ENCODE results near the gene DDB1. TPM values are rescaled to one million over a fixed set of nuclear protein-coding genes. Genes with fewer than 3 reads are reported as not detected.

The DDB1 gene
- total and polyA plus RNA-seq, 4 donors: 44.2 to 148 (median 107) TPM

GRCh38 chr11:61333550-61334433 lies 887 bp upstream of the DDB1 start:
- ATAC-seq (ENCODE audit: low FRiP score) (no peak), DNase-seq (peak in 1 of 2 donors; percentile 73)
- Histone ChIP-seq H3K4me3 (ENCODE audit: low read length in 2 of 2) (peak overlapping the region; percentile 52 to 72), H3K9me3 (ENCODE audit: control insufficient read depth, low read length) (no peaks in the 10 kb centered on the region), H3K36me3 (ENCODE audit: control insufficient read depth in 1 of 2, insufficient read depth in 2 of 2, low read length in 1 of 2) (no peaks in the 10 kb centered on the region), H3K27ac (ENCODE audit: low read depth in 1 of 2, low read length in 2 of 2) (peak overlapping the region in 1 of 2 donors; percentile 66), H3K27me3 (ENCODE audit: control insufficient read depth in 1 of 2, insufficient read depth in 2 of 2, low read length in 1 of 2) (no peaks in the 10 kb centered on the region), H3K4me1 (ENCODE audit: control insufficient read depth in 1 of 2, insufficient read depth in 2 of 2, low read length in 2 of 2) (peaks cover 0 to 4% of the 10 kb centered on the region in 2 donors)
- WGBS, 2 donors: 28 to 29% methylated on average over 19 of the region's 19 CpGs
- intact Hi-C loops (cut with DNase I): no loop called here

DNA sequence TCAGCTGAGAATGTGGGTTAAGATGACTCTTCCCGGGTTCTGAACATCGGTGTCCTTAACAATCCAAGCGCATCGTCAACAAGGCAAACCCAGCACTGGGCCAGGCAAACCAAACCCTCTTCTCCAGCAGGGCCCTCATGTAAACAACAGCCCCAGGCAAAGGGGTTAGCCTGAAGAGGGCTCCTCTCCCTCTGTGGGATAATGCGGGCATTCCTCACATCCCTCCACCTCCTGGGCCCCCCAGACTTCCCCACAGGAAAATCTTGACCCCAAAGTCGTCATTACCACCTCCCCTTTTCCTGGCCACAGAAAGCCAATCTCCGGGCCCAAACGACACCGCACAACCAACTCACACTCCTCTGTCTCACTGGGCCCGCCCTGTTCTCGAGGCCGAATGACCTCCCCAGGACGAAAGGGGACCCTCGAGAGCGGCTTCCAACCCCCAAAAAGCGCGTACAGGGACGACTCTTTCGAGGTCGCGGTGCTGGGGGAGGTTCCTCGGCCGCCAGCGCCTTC lies 566 bp downstream of the DDB1 start:
- 1% methylated on average over 24 of the region's 24 CpGs for WGBS, 2 donors
- ATAC-seq (ENCODE audit: low FRiP score) (no peak), DNase-seq (no peak)
- no peaks in the 10 kb centered on the region for H3K36me3 ChIP-seq (ENCODE audit: control insufficient read depth in 1 of 2, insufficient read depth in 2 of 2, low read length in 1 of 2)
- peak overlapping the region; percentile 72 to 85 for H3K4me3 ChIP-seq (ENCODE audit: low read length in 2 of 2)
- peaks cover 0 to 4% of the 10 kb centered on the region in 2 donors for H3K4me1 ChIP-seq (ENCODE audit: control insufficient read depth in 1 of 2, insufficient read depth in 2 of 2, low read length in 2 of 2)
- intact Hi-C loops (cut with DNase I): no loop called here
- peak overlapping the region in 1 of 2 donors; percentile 64 for H3K27ac ChIP-seq (ENCODE audit: low read depth in 1 of 2, low read length in 2 of 2)
- H3K9me3 ChIP-seq (ENCODE audit: control insufficient read depth, low read length): no peaks in the 10 kb centered on the region
- H3K27me3 ChIP-seq (ENCODE audit: control insufficient read depth in 1 of 2, insufficient read depth in 2 of 2, low read length in 1 of 2): no peaks in the 10 kb centered on the region

DNA sequence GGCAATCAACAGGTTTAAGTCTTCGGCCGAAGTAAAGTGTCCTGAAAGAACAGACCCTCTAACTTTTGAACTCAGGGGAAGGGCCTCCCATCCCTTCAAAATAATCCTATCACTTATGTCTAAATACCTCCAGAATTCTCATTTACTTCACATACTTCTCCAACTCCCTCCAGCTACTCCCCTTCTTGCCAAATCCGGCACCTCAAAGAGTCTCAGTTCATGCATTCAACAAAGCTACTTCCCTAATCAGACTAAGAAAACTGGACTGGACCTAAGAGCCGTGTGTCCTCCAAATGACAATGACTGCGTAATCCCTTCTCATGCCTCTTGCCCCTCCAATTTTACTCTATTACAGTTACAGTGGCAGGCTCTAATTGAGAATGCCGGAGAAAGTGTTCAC lies 1.3 kb downstream of the DDB1 start:
- H3K27me3 ChIP-seq (ENCODE audit: control insufficient read depth in 1 of 2, insufficient read depth in 2 of 2, low read length in 1 of 2): no peaks in the 10 kb centered on the region
- peak overlapping the region in 1 of 2 donors; percentile 72 for H3K4me3 ChIP-seq (ENCODE audit: low read length in 2 of 2)
- H3K36me3 ChIP-seq (ENCODE audit: control insufficient read depth in 1 of 2, insufficient read depth in 2 of 2, low read length in 1 of 2): no peaks in the 10 kb centered on the region
- no peaks in the 10 kb centered on the region for H3K9me3 ChIP-seq (ENCODE audit: control insufficient read depth, low read length)
- H3K27ac ChIP-seq (ENCODE audit: low read depth in 1 of 2, low read length in 2 of 2): no peak overlapping the region
- ATAC-seq (ENCODE audit: low FRiP score) (no peak), DNase-seq (no peak)
- WGBS, 2 donors: 59 to 69% methylated on average over 6 of the region's 6 CpGs
- H3K4me1 ChIP-seq (ENCODE audit: control insufficient read depth in 1 of 2, insufficient read depth in 2 of 2, low read length in 2 of 2): peaks cover 0 to 4% of the 10 kb centered on the region in 2 donors
- intact Hi-C loops (cut with DNase I): no loop called here

- H3K27ac ChIP-seq (ENCODE audit: low read depth in 1 of 2, low read length in 2 of 2): no peak overlapping the region
- peaks cover 0 to 4% of the 10 kb centered on the region in 2 donors for H3K36me3 ChIP-seq (ENCODE audit: control insufficient read depth in 1 of 2, insufficient read depth in 2 of 2, low read length in 1 of 2)
- ATAC-seq (ENCODE audit: low FRiP score) (no peak), DNase-seq (no peak)
- intact Hi-C loops (cut with DNase I): no loop called here
- H3K9me3 ChIP-seq (ENCODE audit: control insufficient read depth, low read length): no peaks in the 10 kb centered on the region
- H3K27me3 ChIP-seq (ENCODE audit: control insufficient read depth in 1 of 2, insufficient read depth in 2 of 2, low read length in 1 of 2): no peaks in the 10 kb centered on the region
- H3K4me3 ChIP-seq (ENCODE audit: low read length in 2 of 2): no peak overlapping the region
- H3K4me1 ChIP-seq (ENCODE audit: control insufficient read depth in 1 of 2, insufficient read depth in 2 of 2, low read length in 2 of 2): peaks cover 0 to 4% of the 10 kb centered on the region in 2 donors
- 91 to 93% methylated on average over 4 of the region's 4 CpGs for WGBS, 2 donors
These were observed 3.0 kb downstream of the DDB1 start for GRCh38 chr11:61329871-61330270.

- Histone ChIP-seq H3K36me3 (ENCODE audit: control insufficient read depth in 1 of 2, insufficient read depth in 2 of 2, low read length in 1 of 2) (peaks cover 2 to 4% of the 10 kb centered on the region in 2 donors), H3K4me1 (ENCODE audit: control insufficient read depth in 1 of 2, insufficient read depth in 2 of 2, low read length in 2 of 2) (peaks cover 0 to 4% of the 10 kb centered on the region in 2 donors)
- WGBS, 2 donors: 81 to 84% methylated on average over 9 of the region's 9 CpGs
These were observed 4.6 kb downstream of the DDB1 start for GRCh38 chr11:61328351-61328750.

GRCh38 chr11:61327669-61328071 lies 5.2 kb downstream of the DDB1 start:
- DNase-seq: no peak
- H3K36me3 ChIP-seq (ENCODE audit: control insufficient read depth in 1 of 2, insufficient read depth in 2 of 2, low read length in 1 of 2): peaks cover 5 to 8% of the 10 kb centered on the region in 2 donors
- peaks cover 0 to 2% of the 10 kb centered on the region in 2 donors for H3K27me3 ChIP-seq (ENCODE audit: control insufficient read depth in 1 of 2, insufficient read depth in 2 of 2, low read length in 1 of 2)
- peaks cover 0 to 4% of the 10 kb centered on the region in 2 donors for H3K4me1 ChIP-seq (ENCODE audit: control insufficient read depth in 1 of 2, insufficient read depth in 2 of 2, low read length in 2 of 2)
- H3K27ac ChIP-seq (ENCODE audit: low read depth in 1 of 2, low read length in 2 of 2): no peak overlapping the region
- no peak overlapping the region for H3K4me3 ChIP-seq (ENCODE audit: low read length in 2 of 2)
- H3K9me3 ChIP-seq (ENCODE audit: control insufficient read depth, low read length): no peaks in the 10 kb centered on the region
- no peak for ATAC-seq (ENCODE audit: low FRiP score)
- intact Hi-C loops (cut with DNase I): no loop called here

More at GRCh38 chr11:61328351-61328750, 4.6 kb downstream of the DDB1 start:
- intact Hi-C loops (cut with DNase I): no loop called here
- ATAC-seq (ENCODE audit: low FRiP score) (no peak), DNase-seq (peak in 1 of 2 donors; percentile 41)
- no peak overlapping the region for H3K4me3 ChIP-seq (ENCODE audit: low read length in 2 of 2)
- H3K27ac ChIP-seq (ENCODE audit: low read depth in 1 of 2, low read length in 2 of 2): no peak overlapping the region
- H3K27me3 ChIP-seq (ENCODE audit: control insufficient read depth in 1 of 2, insufficient read depth in 2 of 2, low read length in 1 of 2): no peaks in the 10 kb centered on the region
- no peaks in the 10 kb centered on the region for H3K9me3 ChIP-seq (ENCODE audit: control insufficient read depth, low read length)

GRCh38 chr11:61325649-61326414 lies 7.1 kb downstream of the DDB1 start:
- 86 to 87% methylated on average over 2 of the region's 2 CpGs for WGBS, 2 donors
- intact Hi-C loops (cut with DNase I): no loop called here
- Histone ChIP-seq H3K36me3 (ENCODE audit: control insufficient read depth in 1 of 2, insufficient read depth in 2 of 2, low read length in 1 of 2) (peaks cover 7 to 13% of the 10 kb centered on the region in 2 donors), H3K27me3 (ENCODE audit: control insufficient read depth in 1 of 2, insufficient read depth in 2 of 2, low read length in 1 of 2) (peaks cover 0 to 2% of the 10 kb centered on the region in 2 donors), H3K4me3 (ENCODE audit: low read length in 2 of 2) (no peak overlapping the region), H3K4me1 (ENCODE audit: control insufficient read depth in 1 of 2, insufficient read depth in 2 of 2, low read length in 2 of 2) (no peaks in the 10 kb centered on the region), H3K9me3 (ENCODE audit: control insufficient read depth, low read length) (no peaks in the 10 kb centered on the region), H3K27ac (ENCODE audit: low read depth in 1 of 2, low read length in 2 of 2) (no peak overlapping the region)
- no peak for ATAC-seq (ENCODE audit: low FRiP score)
- DNase-seq: peak in 1 of 2 donors; percentile 9

DNA sequence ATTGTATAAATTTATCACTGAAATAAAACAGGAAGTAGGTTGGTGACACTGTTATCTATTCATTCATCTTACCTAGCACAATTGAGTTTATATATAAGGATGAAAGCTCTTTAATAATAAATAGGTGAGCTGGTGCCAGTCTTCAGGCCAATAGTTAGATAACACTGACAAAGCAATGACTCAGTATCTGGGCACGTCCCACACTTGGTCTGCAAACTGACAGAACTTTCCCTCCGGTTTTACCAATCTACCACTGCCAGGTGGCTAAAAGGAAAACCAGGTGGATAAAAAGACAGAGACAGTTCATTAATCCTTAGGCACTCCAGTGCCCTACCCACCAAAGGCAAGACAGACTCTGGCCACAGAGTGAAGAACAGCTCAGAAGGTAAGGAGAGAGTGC lies 17.6 kb downstream of the DDB1 start:
- intact Hi-C loops (cut with DNase I): no loop called here
- no peaks in the 10 kb centered on the region for H3K9me3 ChIP-seq (ENCODE audit: control insufficient read depth, low read length)
- H3K27ac ChIP-seq (ENCODE audit: low read depth in 1 of 2, low read length in 2 of 2): no peak overlapping the region
- H3K27me3 ChIP-seq (ENCODE audit: control insufficient read depth in 1 of 2, insufficient read depth in 2 of 2, low read length in 1 of 2): no peaks in the 10 kb centered on the region
- H3K4me1 ChIP-seq (ENCODE audit: control insufficient read depth in 1 of 2, insufficient read depth in 2 of 2, low read length in 2 of 2): no peaks in the 10 kb centered on the region
- no peak for DNase-seq
- no peak overlapping the region for H3K4me3 ChIP-seq (ENCODE audit: low read length in 2 of 2)
- 51 to 64% methylated on average over 2 of the region's 2 CpGs for WGBS, 2 donors
- ATAC-seq (ENCODE audit: low FRiP score): no peak
- peaks cover 10 to 20% of the 10 kb centered on the region in 2 donors for H3K36me3 ChIP-seq (ENCODE audit: control insufficient read depth in 1 of 2, insufficient read depth in 2 of 2, low read length in 1 of 2)

Data from aorta (tissue), 5 donors.